ENCODE measurements around the gene MEAK7.

MEAK7 gene

GRCh38 chr16:84483882-84484565 lies 20.4 kb downstream of the MEAK7 start:
- no peak for DNase-seq (ENCODE audit: insufficient read length, low spot score)
- FAIRE-seq = no peak
- no peak for TF ChIP-seq POLR2A (IDR thresholded peaks at IDR 0.05; ENCODE audit: low read depth, low read length)

GRCh38 chr16:84482951-84483881 lies 21.2 kb downstream of the MEAK7 start:
- TF ChIP-seq POLR2A (IDR thresholded peaks at IDR 0.05; ENCODE audit: low read depth, low read length) = no peak
- FAIRE-seq (no peak), DNase-seq (ENCODE audit: insufficient read length, low spot score) (no peak)

- no peak for TF ChIP-seq POLR2A (IDR thresholded peaks at IDR 0.05; ENCODE audit: low read depth, low read length)
- DNase-seq (ENCODE audit: insufficient read length, low spot score) = no peak
- no peak for FAIRE-seq
These were observed 22.2 kb downstream of the MEAK7 start for GRCh38 chr16:84482001-84482891.

GRCh38 chr16:84481051-84481735 lies 23.3 kb downstream of the MEAK7 start:
- no peak for TF ChIP-seq POLR2A (IDR thresholded peaks at IDR 0.05; ENCODE audit: low read depth, low read length)
- DNase-seq (ENCODE audit: insufficient read length, low spot score) (no peak), FAIRE-seq (no peak)

GRCh38 chr16:84479716-84480450 lies 24.6 kb downstream of the MEAK7 start:
- FAIRE-seq = no peak

GRCh38 chr16:84478172-84478947 lies 26.1 kb downstream of the MEAK7 start:
- FAIRE-seq (no peak), DNase-seq (ENCODE audit: insufficient read length, low spot score) (peak; percentile 53)
- no peak for TF ChIP-seq POLR2A (IDR thresholded peaks at IDR 0.05; ENCODE audit: low read depth, low read length)

More at GRCh38 chr16:84479716-84480450, 24.6 kb downstream of the MEAK7 start:
- no peak for DNase-seq (ENCODE audit: insufficient read length, low spot score)
- TF ChIP-seq POLR2A (IDR thresholded peaks at IDR 0.05; ENCODE audit: low read depth, low read length) = no peak

- FAIRE-seq (no peak), DNase-seq (ENCODE audit: insufficient read length, low spot score) (no peak)
- TF ChIP-seq POLR2A (IDR thresholded peaks at IDR 0.05; ENCODE audit: low read depth, low read length) = no peak
These were observed 26.8 kb downstream of the MEAK7 start for GRCh38 chr16:84477661-84478060.

GRCh38 chr16:84476401-84476800 lies 28.1 kb downstream of the MEAK7 start:
- no peak for DNase-seq (ENCODE audit: insufficient read length, low spot score)
- no peak for TF ChIP-seq POLR2A (IDR thresholded peaks at IDR 0.05; ENCODE audit: low read depth, low read length)
- no peak for FAIRE-seq

GRCh38 chr16:84475643-84476240 lies 28.7 kb downstream of the MEAK7 start:
- DNase-seq (ENCODE audit: insufficient read length, low spot score) (no peak), FAIRE-seq (no peak)
- no peak for TF ChIP-seq POLR2A (IDR thresholded peaks at IDR 0.05; ENCODE audit: low read depth, low read length)

GRCh38 chr16:84471966-84472365 lies 32.5 kb downstream of the MEAK7 start:
- no peak for FAIRE-seq
- no peak for TF ChIP-seq POLR2A (IDR thresholded peaks at IDR 0.05; ENCODE audit: low read depth, low read length)
- no peak for DNase-seq (ENCODE audit: insufficient read length, low spot score)

- no peak for FAIRE-seq
- TF ChIP-seq POLR2A (IDR thresholded peaks at IDR 0.05; ENCODE audit: low read depth, low read length) = no peak
- no peak for DNase-seq (ENCODE audit: insufficient read length, low spot score)
These were observed 33.1 kb downstream of the MEAK7 start for GRCh38 chr16:84471316-84471715.

GRCh38 chr16:84467709-84468108 lies 36.8 kb downstream of the MEAK7 start:
- TF ChIP-seq POLR2A (IDR thresholded peaks at IDR 0.05; ENCODE audit: low read depth, low read length) = no peak
- FAIRE-seq (no peak), DNase-seq (ENCODE audit: insufficient read length, low spot score) (no peak)

All from H54 (cell line).